ENCODE results near the gene DST. TPM values are rescaled to one million over a fixed set of nuclear protein-coding genes. Genes with fewer than 3 reads are reported as not detected.

Gene DST
- total RNA-seq, 1 donor from 2014 or later = 442 TPM

DNA sequence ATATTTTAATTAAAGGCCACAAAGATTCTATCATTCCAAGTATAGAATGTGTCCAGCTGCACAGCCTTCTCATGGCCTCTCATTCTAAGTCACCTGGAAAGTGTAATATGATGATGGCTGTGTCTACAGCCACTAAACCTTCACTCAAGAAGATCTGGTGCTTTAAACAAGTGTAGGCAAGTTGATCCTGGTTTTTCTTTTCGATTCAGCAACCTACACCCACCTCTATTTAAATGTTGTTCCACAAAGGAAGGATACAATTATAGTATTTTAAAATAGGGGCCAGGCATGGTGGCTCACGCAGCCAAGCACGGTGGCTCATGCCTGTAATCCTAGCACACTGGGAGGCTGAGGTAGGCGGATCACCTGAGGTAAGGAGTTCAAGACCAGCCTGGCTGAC lies 25.5 kb upstream of the DST start:
- peaks cover 28% of the 10 kb centered on the region for H3K4me1 Mint-ChIP-seq (ENCODE audit: low read depth, unreplicated experiment)
- FAIRE-seq (no peak), DNase-seq (ENCODE audit: low read depth) (no peak)
- Histone ChIP-seq H3K4me1 (ENCODE audit: insufficient read depth, low read length) (peaks cover 14% of the 10 kb centered on the region), H3K4me2 (ENCODE audit: low read length) (no peak overlapping the region), H3K4me3 (ENCODE audit: insufficient read depth, low read depth, low read length) (no peak overlapping the region), H4K20me1 (ENCODE audit: insufficient read depth, low read length) (peaks cover 32% of the 10 kb centered on the region), H3K9me3 (ENCODE audit: insufficient read depth, low read depth, low read length) (no peaks in the 10 kb centered on the region), H3K36me3 (ENCODE audit: insufficient read depth, low read length) (no peaks in the 10 kb centered on the region), H2AFZ (ENCODE audit: low read depth, low read length) (no peak overlapping the region), H3K27me3 (ENCODE audit: insufficient read depth, low read length) (no peaks in the 10 kb centered on the region), H3K79me2 (ENCODE audit: insufficient read depth, low read length) (peaks cover 64% of the 10 kb centered on the region), H3K27ac (ENCODE audit: low read depth, low read length) (no peak overlapping the region), H3K9ac (ENCODE audit: low read length) (no peak overlapping the region)
- H3K4me3 Mint-ChIP-seq (ENCODE audit: unreplicated experiment) = no peak overlapping the region
- no peaks in the 10 kb centered on the region for H3K9me3 Mint-ChIP-seq (ENCODE audit: unreplicated experiment)
- H3K27me3 Mint-ChIP-seq (ENCODE audit: low read depth, unreplicated experiment) = no peaks in the 10 kb centered on the region
- no peak overlapping the region for H3K27ac Mint-ChIP-seq (ENCODE audit: unreplicated experiment)
- TF ChIP-seq, protein P1, sequence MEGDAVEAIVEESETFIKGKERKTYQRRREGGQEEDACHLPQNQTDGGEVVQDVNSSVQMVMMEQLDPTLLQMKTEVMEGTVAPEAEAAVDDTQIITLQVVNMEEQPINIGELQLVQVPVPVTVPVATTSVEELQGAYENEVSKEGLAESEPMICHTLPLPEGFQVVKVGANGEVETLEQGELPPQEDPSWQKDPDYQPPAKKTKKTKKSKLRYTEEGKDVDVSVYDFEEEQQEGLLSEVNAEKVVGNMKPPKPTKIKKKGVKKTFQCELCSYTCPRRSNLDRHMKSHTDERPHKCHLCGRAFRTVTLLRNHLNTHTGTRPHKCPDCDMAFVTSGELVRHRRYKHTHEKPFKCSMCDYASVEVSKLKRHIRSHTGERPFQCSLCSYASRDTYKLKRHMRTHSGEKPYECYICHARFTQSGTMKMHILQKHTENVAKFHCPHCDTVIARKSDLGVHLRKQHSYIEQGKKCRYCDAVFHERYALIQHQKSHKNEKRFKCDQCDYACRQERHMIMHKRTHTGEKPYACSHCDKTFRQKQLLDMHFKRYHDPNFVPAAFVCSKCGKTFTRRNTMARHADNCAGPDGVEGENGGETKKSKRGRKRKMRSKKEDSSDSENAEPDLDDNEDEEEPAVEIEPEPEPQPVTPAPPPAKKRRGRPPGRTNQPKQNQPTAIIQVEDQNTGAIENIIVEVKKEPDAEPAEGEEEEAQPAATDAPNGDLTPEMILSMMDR (IDR thresholded peaks at IDR 0.05; ENCODE audit: insufficient read depth, low read depth, low read length) = no peak
- TF ChIP-seq EZH2 (IDR thresholded peaks at IDR 0.05; ENCODE audit: insufficient read depth, low read length) = no peak
- H3K36me3 Mint-ChIP-seq (ENCODE audit: low read depth, unreplicated experiment) = peaks cover 4% of the 10 kb centered on the region

DNA sequence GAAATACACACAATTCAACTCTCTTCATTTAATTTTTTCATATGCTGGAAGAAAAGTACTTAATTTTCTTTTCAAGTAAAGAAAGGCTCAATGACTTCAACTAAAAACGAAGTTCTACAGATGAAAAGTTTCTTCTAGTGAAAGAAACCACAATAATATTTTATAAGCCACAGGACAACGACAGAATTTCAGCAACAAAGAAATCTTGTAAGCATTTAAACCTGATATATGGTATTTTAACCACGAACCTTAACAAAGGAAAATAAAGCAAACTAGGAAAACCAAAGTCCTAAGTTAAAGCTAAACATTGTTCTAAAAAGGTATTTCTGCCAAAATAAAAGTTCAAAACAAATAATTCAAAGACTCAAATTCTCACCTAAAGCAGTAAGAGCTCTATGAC lies 24.6 kb upstream of the DST start:
- Histone ChIP-seq H2AFZ (ENCODE audit: low read depth, low read length) (no peak overlapping the region), H3K4me1 (ENCODE audit: insufficient read depth, low read length) (peaks cover 14% of the 10 kb centered on the region), H3K9ac (ENCODE audit: low read length) (no peak overlapping the region), H3K27me3 (ENCODE audit: insufficient read depth, low read length) (no peaks in the 10 kb centered on the region), H3K79me2 (ENCODE audit: insufficient read depth, low read length) (peaks cover 62% of the 10 kb centered on the region), H3K4me2 (ENCODE audit: low read length) (no peak overlapping the region), H3K4me3 (ENCODE audit: insufficient read depth, low read depth, low read length) (no peak overlapping the region), H3K27ac (ENCODE audit: low read depth, low read length) (no peak overlapping the region), H4K20me1 (ENCODE audit: insufficient read depth, low read length) (peaks cover 32% of the 10 kb centered on the region), H3K36me3 (ENCODE audit: insufficient read depth, low read length) (no peaks in the 10 kb centered on the region), H3K9me3 (ENCODE audit: insufficient read depth, low read depth, low read length) (no peaks in the 10 kb centered on the region)
- no peak overlapping the region for H3K27ac Mint-ChIP-seq (ENCODE audit: unreplicated experiment)
- DNase-seq (ENCODE audit: low read depth) (peak; percentile 54), FAIRE-seq (no peak)
- peaks cover 6% of the 10 kb centered on the region for H3K36me3 Mint-ChIP-seq (ENCODE audit: low read depth, unreplicated experiment)
- no peak overlapping the region for H3K4me3 Mint-ChIP-seq (ENCODE audit: unreplicated experiment)
- TF ChIP-seq, protein P1 (IDR thresholded peaks at IDR 0.05; ENCODE audit: insufficient read depth, low read depth, low read length) = no peak
- TF ChIP-seq EZH2 (IDR thresholded peaks at IDR 0.05; ENCODE audit: insufficient read depth, low read length) = no peak
- no peaks in the 10 kb centered on the region for H3K9me3 Mint-ChIP-seq (ENCODE audit: unreplicated experiment)
- no peaks in the 10 kb centered on the region for H3K27me3 Mint-ChIP-seq (ENCODE audit: low read depth, unreplicated experiment)
- peaks cover 34% of the 10 kb centered on the region for H3K4me1 Mint-ChIP-seq (ENCODE audit: low read depth, unreplicated experiment)

DNA sequence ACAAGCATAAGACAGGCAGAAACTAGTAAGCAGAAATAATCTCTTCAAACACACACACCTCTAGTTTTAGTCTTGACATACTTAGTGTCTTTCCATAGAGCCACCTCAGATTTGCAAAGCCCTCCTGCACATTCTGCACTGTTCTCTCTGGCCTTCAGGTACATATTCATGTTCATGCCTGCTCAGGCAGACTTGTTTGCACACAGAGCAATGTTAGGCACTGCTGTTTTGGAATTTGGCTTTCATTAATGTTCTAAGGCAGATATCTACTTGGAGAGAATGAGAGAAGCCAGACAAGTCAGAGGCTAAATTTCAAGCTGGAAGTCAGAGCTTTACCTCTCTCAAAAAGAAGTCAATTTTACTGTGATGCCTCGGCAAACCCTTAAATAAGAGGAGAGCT lies 21.3 kb upstream of the DST start:
- Histone ChIP-seq H3K9ac (ENCODE audit: low read length) (no peak overlapping the region), H3K4me2 (ENCODE audit: low read length) (no peak overlapping the region), H2AFZ (ENCODE audit: low read depth, low read length) (no peak overlapping the region), H3K9me3 (ENCODE audit: insufficient read depth, low read depth, low read length) (no peaks in the 10 kb centered on the region), H3K36me3 (ENCODE audit: insufficient read depth, low read length) (no peaks in the 10 kb centered on the region), H4K20me1 (ENCODE audit: insufficient read depth, low read length) (peaks cover 35% of the 10 kb centered on the region), H3K4me3 (ENCODE audit: insufficient read depth, low read depth, low read length) (no peak overlapping the region), H3K27me3 (ENCODE audit: insufficient read depth, low read length) (no peaks in the 10 kb centered on the region), H3K79me2 (ENCODE audit: insufficient read depth, low read length) (peaks cover 64% of the 10 kb centered on the region), H3K27ac (ENCODE audit: low read depth, low read length) (no peak overlapping the region), H3K4me1 (ENCODE audit: insufficient read depth, low read length) (peaks cover 11% of the 10 kb centered on the region)
- H3K4me1 Mint-ChIP-seq (ENCODE audit: low read depth, unreplicated experiment) = peaks cover 43% of the 10 kb centered on the region
- no peaks in the 10 kb centered on the region for H3K27me3 Mint-ChIP-seq (ENCODE audit: low read depth, unreplicated experiment)
- FAIRE-seq (no peak), DNase-seq (ENCODE audit: low read depth) (no peak)
- H3K4me3 Mint-ChIP-seq (ENCODE audit: unreplicated experiment) = no peak overlapping the region
- peak overlapping the region; percentile 6 for H3K27ac Mint-ChIP-seq (ENCODE audit: unreplicated experiment)
- peaks cover 9% of the 10 kb centered on the region for H3K36me3 Mint-ChIP-seq (ENCODE audit: low read depth, unreplicated experiment)
- TF ChIP-seq, protein P1 (IDR thresholded peaks at IDR 0.05; ENCODE audit: insufficient read depth, low read depth, low read length) = no peak
- no peak for TF ChIP-seq EZH2 (IDR thresholded peaks at IDR 0.05; ENCODE audit: insufficient read depth, low read length)
- H3K9me3 Mint-ChIP-seq (ENCODE audit: unreplicated experiment) = no peaks in the 10 kb centered on the region

Data from astrocyte (in vitro differentiated cells and primary cell).